HG03066 (cell line): ENCODE results near the gene GRIN3A.
"Not testable (repeated sequence)": the region's sequence is repeated elsewhere in the genome, so short reads cannot be mapped to it uniquely, and the experiment has no call there.

Source experiments
- ATAC-seq: cut with Tn5 transposase; IDR thresholded peaks from one replicate; pipeline ENCODE4 v1.9.1; 2021; ENCODE audit warnings: low read depth; ENCODE audit not compliant: unreplicated experiment

GRIN3A gene

DNA sequence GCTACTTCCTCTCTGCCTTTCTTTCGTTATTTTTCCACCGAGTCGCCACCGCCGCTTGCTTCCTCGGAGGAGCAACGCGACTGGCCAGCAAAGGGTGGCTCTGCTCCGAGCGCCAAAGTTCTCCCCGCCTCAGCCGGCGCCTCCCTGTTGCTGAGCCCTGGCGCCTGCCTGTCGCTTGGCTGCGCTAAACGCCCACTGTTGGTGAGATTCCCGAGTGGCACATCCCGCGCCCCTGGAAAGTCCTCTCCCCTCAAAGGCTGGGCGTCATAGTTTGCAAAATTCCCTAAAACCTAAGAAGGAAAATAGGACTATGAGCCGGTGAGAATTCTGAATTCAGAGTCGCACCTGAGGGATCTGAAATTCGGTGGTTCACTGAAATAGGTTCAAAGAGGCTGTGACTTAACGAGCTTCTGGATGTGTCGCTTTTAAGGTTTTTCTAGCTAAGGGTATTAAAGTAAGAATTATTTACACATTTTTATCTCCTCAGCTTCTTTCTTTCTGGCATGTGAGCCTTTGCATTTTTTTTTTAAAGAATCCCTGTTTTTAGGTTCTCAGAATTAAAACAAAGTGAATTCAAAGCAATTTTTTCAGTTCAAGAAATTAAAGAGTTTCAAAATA is at the start of gene GRIN3A:
GRIN3A (minus strand) TSS at position 82 of the 618 bp plus-strand sequence. CDS start 668 bp downstream, outside the sequence.
- no peak for ATAC-seq

DNA sequence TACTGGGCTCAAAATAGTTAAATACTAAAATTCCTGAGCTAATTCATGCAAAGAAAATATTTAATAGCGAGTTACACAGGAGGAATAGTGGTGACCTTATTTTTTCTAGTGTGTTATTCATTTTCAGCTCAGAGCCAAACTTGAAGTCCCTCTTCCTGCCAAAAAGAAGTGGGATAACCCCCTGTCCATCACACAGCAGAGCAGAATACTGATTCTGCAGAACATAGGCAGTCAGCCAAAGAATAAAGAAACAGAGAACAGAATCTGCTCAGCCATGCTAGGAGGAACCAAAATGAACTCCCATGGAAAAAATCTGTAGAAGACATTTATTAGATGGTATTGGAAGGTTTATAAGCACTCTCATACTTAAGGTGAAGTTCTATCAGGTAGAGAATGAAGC is 49.4 kb upstream of the GRIN3A start:
- no peak for ATAC-seq

DNA sequence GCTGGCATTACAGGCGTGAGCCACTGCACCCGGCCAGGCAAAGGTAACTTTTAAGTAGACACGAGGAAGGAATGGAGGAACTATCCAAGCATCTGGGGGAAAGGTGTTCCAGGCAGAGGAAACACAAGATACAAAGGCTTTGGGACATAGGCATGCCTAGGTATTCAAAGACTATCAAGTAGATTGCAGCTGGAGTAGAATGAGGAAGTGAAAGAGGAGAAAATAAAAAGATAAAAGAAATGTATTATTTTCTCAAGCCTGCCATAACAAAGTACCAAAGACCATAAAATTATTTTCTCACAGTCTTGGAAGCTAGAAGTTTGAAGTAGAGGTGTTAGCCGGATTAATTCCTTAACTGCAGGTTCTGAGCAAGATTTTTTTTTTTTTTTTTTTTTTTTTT is 39.9 kb upstream of the GRIN3A start:
- no peak for ATAC-seq

DNA sequence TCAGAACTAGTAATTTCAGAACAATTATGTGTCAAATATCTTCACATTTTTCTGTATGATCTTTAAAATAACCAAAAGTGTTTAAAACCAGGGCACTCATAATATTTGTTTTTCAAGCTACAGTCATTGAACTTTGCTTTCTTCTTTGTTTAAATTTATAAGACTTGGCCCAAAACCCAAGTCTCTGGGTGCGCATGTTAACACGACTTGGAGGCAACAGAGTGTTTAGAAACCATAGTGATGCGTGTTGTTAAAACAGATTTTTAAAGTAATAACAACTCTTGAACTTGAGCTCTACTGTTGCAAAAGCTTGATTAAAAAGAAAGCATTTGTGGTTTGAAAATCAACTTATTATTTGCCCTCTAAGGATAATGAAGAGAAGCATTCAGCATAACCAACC is 26.0 kb upstream of the GRIN3A start:
- no peak for ATAC-seq

DNA sequence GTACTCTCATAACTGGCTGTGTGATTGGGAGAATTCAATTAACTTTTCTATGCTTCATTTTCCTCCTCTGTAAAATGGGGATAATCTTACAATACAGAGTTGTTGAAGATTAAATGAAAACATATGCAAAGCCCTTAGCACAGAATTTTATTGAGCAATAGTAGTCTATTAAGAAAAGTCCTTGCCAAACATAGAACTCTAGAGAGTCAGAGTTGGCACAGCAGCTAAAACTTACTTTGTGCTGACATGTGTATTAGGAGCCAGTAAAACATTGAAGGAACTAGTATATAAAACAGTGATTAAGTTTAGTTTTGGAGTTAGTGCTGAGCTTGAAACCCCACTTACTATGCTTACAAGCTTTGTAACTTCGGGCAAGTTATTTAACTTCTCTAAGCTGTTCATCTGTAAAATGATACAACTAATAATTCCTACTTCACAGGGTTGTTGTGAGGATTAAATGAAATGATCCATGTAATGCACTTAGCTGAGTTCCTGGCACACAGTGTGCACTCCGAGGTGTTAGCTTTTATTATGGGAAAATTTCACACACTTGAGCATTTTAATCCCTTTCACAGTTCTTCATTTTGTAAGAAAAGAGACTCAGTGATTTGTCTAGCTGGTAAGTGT is 20.0 kb upstream of the GRIN3A start:
- no peak for ATAC-seq

DNA sequence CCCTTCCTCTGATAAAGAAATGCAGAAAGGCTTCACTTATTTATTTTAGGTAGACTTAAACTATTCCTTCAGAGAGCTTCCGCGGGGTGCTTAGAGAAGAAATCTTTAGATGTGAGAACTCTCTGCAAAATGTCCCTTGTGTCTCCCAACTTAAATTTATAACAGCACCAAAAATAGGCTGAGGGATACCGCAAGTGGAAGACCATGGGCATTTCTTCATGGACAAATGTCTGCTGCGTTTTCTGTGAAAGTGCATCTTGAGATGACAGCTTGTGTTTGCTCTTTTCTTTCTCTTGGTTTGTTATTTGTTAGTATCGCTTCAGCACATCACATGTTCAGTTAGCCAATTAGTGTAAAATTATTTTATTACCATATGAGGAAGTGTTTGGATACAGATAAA is 15.3 kb upstream of the GRIN3A start:
- ATAC-seq, result no peak

DNA sequence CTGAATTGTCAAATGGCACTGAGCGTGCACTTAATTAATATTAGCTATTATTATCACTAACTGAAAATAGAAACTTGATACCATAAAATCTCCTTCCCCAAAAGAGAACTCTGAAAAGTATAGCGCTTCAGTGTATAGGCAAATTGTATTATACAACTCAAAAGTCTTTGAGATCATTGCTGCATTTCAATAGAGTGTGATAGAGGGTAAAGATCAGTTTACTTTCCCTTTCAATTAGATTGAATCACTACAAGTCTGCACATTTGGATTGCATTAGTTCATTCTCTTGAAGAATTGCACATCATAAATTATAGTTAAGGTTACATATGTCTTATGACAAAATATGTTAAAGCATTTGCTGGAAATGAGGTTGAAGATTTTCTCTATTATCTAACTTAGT is 13.4 kb upstream of the GRIN3A start:
- no peak for ATAC-seq

DNA sequence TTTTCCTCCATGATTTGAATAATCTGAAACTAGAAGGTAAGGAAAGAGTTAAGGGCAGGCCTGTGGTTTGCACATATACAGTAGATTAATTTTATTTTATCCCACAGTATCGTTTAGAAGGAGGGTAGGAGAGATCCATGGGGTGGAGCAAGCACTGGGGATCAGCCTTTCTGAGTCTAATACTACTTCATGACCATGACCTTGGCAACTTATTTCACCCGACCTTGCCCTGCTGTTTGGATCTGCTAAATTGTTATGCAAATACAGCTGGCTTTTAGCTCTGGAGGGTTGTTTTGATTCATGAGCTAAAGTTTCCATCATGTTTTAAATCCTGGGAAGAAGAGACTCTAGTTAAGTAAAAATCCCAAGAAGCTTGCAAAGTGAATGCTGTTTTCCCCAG is 864 bp upstream of the GRIN3A start:
- ATAC-seq, result no peak

DNA sequence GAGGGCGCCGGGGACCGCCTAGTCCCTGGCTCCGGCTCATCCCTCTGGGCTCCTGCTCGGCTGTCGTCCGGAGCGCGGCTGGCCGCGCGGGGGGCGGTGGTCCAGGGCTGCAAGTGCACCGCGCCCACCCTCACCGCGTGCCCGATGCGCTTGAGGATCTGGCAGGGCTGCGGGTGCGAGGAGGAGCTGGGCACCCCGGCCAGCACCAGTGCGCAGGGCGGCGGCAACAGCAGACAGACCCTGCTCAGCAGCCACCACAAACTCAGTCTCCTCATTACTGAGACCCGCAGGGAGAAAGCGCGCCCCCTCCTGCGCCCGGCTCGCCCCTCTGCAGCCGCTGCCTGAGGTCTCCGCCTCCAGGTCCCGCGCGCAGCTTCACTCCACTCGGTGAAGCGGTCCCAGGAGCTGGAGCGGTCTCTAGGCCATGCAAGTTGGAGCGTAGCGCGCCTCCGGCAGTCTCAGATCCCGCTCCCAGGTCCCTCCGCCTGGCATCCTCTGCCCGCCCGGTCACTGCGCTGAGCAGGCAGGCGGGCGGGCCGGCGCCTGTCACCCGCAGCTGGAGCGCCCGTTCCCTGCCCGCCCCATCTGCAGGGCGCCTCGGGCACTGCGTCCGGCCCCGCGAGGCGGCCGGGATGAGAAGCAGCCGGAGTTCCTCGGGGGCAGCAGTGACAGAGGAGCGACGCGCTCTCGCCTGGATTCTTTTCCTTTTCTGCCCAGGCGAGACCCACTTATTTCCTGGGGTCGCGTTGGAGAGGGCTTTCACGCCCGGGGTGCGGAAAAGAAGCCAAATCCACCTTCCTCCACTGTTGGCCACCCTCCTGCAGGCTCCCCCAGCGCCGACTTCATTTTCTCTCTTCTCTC is 512 bp downstream of the GRIN3A start:
- no peak for ATAC-seq

DNA sequence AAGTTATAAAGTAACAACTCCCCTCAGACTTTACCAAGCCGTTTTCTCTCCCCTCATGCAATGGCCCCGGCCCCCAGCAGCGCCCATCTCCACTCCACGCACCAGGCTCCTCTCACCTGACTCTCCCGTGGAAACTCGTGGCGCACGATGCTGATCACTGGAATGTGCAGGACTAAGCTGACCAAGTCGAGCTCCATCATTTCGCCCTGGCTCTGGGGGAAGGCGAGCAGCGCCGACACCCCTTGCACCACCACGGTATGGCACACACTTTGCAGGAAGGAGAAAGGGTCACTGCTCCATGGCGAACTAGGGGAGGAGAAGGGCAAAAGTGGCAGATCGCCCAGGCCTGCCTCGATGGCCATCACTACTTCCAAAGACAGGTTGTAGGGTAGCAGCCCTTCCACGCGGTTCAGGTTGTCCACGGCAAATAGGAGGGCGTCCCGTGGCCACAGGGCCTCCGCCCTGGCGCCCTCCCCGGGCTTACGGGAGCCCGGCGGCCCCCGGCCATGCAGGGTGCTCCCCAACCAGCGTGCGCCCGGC is 1.2 kb downstream of the GRIN3A start:
- ATAC-seq, result no peak

DNA sequence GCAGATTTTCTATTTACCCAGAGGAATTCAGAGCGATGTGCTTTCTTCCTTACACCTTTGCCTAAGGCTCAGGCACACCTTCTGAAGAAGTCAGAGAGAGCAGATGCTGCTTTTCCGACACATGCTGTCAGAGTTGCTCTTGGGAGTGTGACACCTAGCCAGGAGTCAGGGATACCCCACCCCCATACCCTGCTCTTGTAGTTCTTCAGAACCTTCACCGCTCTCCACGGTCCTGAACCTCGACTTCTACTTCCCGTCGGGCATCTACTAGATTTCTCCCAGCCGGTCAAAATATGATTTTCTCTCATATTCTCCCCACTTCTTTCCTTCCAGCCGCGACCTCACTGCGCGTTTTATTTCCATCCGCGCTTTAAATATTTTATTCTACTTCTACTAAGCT is 1.7 kb downstream of the GRIN3A start:
- no peak for ATAC-seq

DNA sequence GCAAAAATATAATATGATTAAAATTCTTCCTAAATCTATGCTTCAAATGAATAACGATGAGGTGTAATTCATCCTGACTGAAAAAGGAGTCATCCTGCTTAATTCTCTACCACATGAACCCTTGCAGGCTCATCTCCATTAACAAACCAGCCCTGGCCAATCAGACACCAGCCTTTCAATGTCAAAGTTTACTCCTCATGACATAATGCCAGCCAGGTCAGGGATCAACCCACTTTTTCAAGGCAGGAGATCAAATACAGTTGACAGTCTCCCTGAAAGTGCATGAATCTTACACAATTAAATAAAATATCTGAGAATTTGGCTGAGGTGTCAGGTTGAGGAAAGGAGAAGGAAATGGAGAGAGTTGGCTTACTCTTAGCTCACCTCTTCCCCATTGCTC is 7.0 kb downstream of the GRIN3A start:
- no peak for ATAC-seq

DNA sequence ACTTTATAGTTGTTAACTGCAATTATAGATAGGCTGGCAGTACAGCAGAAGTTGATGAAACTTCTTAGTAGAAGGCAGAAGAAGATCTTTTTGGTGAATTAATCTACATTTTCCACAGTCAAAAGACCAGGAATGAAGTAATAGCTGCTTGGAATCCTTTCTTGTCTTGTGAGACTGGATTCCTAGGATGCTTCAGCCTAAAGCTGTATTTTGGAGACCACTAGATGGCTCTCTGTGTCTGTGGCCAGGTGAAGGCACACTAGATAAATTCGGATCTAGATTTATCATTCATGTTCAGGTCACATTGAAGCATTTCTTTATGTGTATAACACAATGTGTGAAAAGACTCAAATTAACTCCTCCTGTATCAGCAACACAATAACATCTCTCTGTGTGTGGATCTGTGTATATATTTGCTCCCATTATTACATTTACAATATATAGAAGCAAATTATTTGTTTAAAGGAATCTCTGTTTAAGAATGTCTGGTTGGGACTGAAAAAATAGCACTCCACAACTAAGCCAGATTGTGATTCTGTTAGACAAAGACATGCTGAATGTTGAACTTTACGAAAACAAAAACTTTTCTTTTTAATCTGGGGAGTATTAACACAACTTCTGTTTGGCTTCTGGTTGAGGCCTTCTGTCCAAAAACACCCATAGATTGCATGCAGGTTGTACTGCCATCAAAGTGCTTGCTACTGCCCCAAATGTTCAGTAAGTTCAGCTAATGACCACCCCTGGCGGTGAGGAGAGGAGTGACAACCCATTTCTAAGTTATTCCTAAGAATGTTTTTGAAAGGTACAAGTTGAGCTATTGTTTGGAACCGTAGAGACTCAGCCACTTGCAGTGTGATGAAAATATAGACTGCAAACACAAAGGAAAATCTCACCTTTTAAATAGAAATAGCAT is 10.6 kb downstream of the GRIN3A start:
- peak; percentile 76 for ATAC-seq

DNA sequence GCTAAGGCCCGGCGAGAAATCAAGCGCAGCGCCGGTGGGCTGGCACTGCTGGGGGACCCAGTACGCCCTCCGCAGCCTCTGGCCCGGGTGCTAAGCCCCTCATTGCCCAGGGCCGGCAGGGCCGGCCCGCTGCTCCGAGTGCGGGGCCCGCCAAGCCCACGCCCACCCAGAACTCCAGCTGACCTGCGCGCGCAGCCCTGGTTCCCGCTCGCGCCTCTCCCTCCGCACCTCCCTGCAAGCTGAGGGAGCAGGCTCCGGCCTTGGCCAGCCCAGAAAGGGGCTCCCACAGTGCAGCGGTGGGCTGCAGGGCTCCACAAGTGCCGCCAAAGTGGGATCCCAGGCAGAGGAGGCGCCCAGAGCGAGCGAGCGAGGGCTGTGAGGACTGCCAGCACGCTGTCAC is 14.2 kb downstream of the GRIN3A start:
- not testable (repeated sequence) for ATAC-seq

DNA sequence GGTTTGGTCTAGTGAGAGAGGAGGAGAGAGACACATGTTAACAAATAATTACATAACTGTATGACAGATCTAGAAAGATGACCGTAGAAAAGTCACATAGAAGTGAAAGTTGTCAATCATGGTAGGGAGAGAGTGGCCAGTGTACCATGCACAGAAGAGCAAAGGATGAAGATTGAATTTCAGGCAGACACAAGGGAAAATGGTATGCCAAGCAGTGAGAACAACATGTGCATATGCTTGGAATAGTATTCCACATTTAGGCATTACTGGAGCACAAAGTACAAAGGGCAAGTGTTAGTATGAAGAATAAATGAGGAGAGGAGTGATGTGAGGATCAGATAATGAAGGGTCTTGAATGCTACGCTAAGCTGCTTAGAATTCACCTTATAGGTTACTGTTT is 20.3 kb downstream of the GRIN3A start:
- ATAC-seq, result no peak

DNA sequence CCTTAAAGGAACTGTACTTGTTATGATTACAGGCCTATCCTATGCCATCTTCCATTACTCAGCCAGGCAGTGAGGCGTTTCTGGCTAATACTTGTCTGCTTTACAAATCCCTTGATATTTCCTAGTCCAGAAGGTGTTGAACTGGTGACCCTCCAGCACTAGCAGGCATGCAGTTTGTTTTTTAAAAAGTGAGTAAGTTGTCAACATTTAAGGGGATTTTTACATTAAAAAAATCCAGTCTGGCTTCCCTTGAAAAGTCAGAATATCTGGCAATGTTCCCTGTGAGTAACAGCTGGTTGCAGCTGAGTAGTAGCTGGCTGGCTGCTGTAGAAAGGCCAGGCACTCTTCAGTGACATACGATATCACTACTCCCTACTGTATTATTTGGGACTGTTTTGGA is 21.8 kb downstream of the GRIN3A start:
- ATAC-seq, result no peak

DNA sequence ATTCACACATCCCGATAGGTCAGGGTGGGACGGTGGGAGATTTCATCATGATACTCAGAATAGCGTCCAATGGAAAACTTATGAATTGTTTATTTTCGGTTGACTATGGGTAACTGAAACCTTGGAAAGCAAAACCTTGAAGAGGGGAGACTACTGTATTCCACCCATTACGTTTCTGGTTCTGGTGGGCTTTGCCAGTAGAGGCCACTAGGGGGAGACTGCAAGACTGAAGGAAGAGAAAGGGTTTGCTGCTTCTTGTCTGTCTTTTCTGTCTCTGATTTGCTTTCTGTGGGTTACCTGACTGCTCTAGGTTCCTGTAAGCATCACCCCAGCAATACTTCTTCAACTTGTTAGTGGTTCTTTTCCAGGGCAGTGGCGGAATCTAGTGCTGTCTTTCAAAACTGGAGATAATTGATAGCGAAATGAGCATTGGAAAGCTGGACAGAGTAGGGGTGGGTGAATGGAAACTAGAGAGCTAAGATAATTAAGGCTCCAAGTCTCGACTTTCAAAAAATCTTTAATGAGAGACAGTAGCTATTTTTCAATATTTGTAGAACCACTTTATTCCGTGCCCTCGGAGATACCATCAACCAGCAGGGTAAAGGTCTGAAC is 27.0 kb downstream of the GRIN3A start:
- no peak for ATAC-seq

DNA sequence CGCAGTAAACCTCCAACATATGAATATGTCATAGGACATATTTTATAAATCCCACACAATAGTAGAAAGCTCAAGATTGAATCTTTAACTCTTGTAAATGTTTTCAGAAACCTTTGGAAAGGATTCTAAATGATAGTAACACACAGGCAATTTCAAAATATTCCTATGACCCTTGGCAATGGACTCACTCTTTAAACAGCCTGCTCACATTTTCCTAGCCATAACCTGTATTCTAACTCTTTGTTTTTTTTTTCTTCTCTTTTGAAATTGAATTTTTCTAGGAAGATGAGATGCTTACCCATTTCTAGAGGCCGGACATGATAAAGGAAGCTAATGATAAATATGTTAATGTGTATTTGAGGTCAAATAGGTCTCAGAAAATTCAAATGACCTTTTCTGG is 29.6 kb downstream of the GRIN3A start:
- ATAC-seq, result no peak

DNA sequence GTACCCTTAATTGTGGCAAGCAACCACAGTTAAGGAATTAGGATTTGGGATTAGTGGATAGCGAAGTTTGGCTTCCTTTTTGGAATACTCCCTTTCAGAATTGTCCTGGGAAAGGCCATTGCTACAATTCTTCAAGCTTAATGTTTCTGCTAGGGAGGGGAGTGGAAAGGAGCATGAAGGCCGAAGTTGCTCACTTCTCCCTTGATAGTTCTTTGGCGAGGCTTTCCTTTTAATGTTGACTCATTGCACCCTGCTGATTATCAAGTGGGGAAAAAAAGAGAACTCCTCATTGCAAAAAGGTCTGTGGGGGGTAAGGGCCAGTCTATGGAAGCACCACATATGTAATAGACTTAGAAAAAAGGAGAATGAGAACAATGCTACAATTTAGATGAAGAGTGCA is 30.7 kb downstream of the GRIN3A start:
- no peak for ATAC-seq

DNA sequence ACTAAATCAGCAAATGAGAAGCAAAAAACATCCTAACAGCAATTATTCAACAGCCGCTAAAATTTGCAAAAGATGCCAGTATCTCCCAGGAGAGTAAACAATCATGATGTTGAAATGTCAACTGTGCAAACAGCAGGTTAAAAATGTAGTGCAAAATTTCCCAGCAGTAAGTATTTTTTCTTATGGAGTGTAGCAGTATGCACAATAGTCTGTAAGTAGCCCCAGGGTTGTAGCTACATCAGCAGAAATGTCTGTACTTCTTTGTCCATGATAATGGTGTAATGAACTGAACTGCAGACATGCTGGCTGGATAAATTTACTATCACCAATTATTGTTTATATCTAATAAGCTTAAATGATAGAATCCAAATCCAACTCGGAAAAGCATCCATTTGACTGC is 31.4 kb downstream of the GRIN3A start:
- no peak for ATAC-seq
